ENCODE measurements around the gene NAA80. TPM values are rescaled to one million over a fixed set of nuclear protein-coding genes. Genes with fewer than 3 reads are reported as not detected.

NAA80 gene
- total RNA-seq, 1 donor from 2014 or later, result 6.3 TPM

DNA sequence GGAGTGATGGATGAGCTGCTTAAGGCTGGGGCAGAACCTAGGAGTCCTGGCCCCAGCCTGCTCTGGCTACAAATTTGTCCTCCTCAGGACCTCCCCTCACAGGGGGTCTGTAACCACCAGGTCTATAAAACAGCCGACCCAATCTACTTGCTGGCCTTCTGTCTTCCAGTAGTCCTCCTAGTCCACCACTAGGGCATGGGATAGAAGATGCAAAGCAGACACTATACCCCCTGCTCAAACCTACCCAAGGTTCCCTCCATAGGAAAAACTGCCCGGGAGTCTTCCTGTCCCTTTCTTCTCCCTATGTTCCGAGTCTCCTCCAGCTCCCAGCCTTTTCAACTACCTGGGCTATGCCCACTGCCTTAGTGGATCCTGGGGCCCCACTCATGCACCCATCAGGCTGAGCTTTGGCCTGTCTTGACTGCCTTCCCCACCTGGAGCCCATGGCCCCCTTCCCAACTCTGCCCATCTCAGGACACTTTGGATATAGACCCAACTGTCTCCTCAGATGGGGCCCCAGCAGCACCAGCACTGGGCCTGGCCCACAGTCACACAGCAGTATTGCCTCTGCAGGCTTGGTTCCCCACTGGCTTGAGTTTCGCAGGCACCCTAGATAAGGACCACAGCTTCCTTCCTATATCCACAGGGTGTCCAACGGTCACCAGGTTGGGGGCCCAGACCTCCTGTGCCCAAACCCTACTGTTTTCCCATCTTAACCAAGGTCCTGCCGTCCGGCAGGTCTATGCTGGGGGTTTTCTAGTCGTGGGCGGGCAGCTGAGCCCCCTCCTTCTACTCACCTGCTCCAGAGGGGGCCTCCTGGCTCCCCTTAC, 1.1 kb downstream of the NAA80 start:
- FAIRE-seq, result no peak
- no peaks in the 10 kb centered on the region for H3K36me3 ChIP-seq (ENCODE audit: insufficient read depth, low read length)
- H2AFZ ChIP-seq (ENCODE audit: low read depth, low read length), result no peak overlapping the region
- H3K4me1 Mint-ChIP-seq (ENCODE audit: low read depth, unreplicated experiment), result peaks cover 6% of the 10 kb centered on the region
- H3K4me3 ChIP-seq (ENCODE audit: insufficient read depth, low read depth, low read length), result peak overlapping the region; percentile 81
- no peaks in the 10 kb centered on the region for H3K9me3 Mint-ChIP-seq (ENCODE audit: unreplicated experiment)
- no peaks in the 10 kb centered on the region for H3K27me3 Mint-ChIP-seq (ENCODE audit: low read depth, unreplicated experiment)
- no peak for DNase-seq (ENCODE audit: low read depth)
- H3K27me3 ChIP-seq (ENCODE audit: insufficient read depth, low read length), result no peaks in the 10 kb centered on the region
- TF ChIP-seq, protein P1, sequence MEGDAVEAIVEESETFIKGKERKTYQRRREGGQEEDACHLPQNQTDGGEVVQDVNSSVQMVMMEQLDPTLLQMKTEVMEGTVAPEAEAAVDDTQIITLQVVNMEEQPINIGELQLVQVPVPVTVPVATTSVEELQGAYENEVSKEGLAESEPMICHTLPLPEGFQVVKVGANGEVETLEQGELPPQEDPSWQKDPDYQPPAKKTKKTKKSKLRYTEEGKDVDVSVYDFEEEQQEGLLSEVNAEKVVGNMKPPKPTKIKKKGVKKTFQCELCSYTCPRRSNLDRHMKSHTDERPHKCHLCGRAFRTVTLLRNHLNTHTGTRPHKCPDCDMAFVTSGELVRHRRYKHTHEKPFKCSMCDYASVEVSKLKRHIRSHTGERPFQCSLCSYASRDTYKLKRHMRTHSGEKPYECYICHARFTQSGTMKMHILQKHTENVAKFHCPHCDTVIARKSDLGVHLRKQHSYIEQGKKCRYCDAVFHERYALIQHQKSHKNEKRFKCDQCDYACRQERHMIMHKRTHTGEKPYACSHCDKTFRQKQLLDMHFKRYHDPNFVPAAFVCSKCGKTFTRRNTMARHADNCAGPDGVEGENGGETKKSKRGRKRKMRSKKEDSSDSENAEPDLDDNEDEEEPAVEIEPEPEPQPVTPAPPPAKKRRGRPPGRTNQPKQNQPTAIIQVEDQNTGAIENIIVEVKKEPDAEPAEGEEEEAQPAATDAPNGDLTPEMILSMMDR (IDR thresholded peaks at IDR 0.05; ENCODE audit: insufficient read depth, low read depth, low read length), result peak; percentile 13
- no peak for TF ChIP-seq EZH2 (IDR thresholded peaks at IDR 0.05; ENCODE audit: insufficient read depth, low read length)
- no peaks in the 10 kb centered on the region for H3K9me3 ChIP-seq (ENCODE audit: insufficient read depth, low read depth, low read length)
- H3K27ac ChIP-seq (ENCODE audit: low read depth, low read length), result no peak overlapping the region
- peaks cover 7% of the 10 kb centered on the region for H3K79me2 ChIP-seq (ENCODE audit: insufficient read depth, low read length)
- no peaks in the 10 kb centered on the region for H3K36me3 Mint-ChIP-seq (ENCODE audit: low read depth, unreplicated experiment)
- no peak overlapping the region for H3K27ac Mint-ChIP-seq (ENCODE audit: unreplicated experiment)
- H4K20me1 ChIP-seq (ENCODE audit: insufficient read depth, low read length), result no peaks in the 10 kb centered on the region
- peak overlapping the region; percentile 85 for H3K9ac ChIP-seq (ENCODE audit: low read length)
- peaks cover 17% of the 10 kb centered on the region for H3K4me1 ChIP-seq (ENCODE audit: insufficient read depth, low read length)
- H3K4me2 ChIP-seq (ENCODE audit: low read length), result peak overlapping the region; percentile 92
- peak overlapping the region; percentile 96 for H3K4me3 Mint-ChIP-seq (ENCODE audit: unreplicated experiment)

DNA sequence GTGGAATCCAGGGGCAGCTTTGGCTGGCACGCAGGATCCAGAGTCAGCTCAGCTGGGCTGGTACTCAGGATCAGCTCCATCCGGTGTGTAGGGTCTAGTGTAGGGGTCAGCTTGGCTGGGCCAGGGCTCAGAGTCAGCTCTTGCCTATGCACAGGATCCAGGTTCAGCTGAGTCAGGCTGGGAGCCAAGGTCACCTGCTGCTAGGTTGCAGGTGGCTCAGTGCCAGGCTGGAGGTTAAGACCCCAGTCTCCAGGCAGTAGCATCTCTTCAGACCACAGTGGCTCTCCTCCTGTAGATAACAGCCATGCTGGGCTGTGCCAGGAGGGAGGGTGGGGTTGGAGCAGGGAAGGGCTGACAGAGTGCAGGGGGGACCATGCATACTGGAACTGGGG, 1.8 kb downstream of the NAA80 start:
- TF ChIP-seq, protein P1 (IDR thresholded peaks at IDR 0.05; ENCODE audit: insufficient read depth, low read depth, low read length), result no peak
- no peak for TF ChIP-seq EZH2 (IDR thresholded peaks at IDR 0.05; ENCODE audit: insufficient read depth, low read length)
- no peak overlapping the region for H3K4me3 ChIP-seq (ENCODE audit: insufficient read depth, low read depth, low read length)
- Mint-ChIP-seq H3K27me3 (ENCODE audit: low read depth, unreplicated experiment) (no peaks in the 10 kb centered on the region), H3K4me3 (ENCODE audit: unreplicated experiment) (no peak overlapping the region), H3K4me1 (ENCODE audit: low read depth, unreplicated experiment) (peaks cover 11% of the 10 kb centered on the region), H3K9me3 (ENCODE audit: unreplicated experiment) (no peaks in the 10 kb centered on the region), H3K36me3 (ENCODE audit: low read depth, unreplicated experiment) (no peaks in the 10 kb centered on the region), H3K27ac (ENCODE audit: unreplicated experiment) (no peak overlapping the region)
- H3K27ac ChIP-seq (ENCODE audit: low read depth, low read length), result no peak overlapping the region
- H3K27me3 ChIP-seq (ENCODE audit: insufficient read depth, low read length), result no peaks in the 10 kb centered on the region
- no peak overlapping the region for H2AFZ ChIP-seq (ENCODE audit: low read depth, low read length)
- H3K79me2 ChIP-seq (ENCODE audit: insufficient read depth, low read length), result peaks cover 7% of the 10 kb centered on the region
- H3K36me3 ChIP-seq (ENCODE audit: insufficient read depth, low read length), result no peaks in the 10 kb centered on the region
- FAIRE-seq (no peak), DNase-seq (ENCODE audit: low read depth) (no peak)
- H3K9ac ChIP-seq (ENCODE audit: low read length), result no peak overlapping the region
- no peak overlapping the region for H3K4me2 ChIP-seq (ENCODE audit: low read length)
- H3K9me3 ChIP-seq (ENCODE audit: insufficient read depth, low read depth, low read length), result no peaks in the 10 kb centered on the region
- no peaks in the 10 kb centered on the region for H4K20me1 ChIP-seq (ENCODE audit: insufficient read depth, low read length)
- peaks cover 22% of the 10 kb centered on the region for H3K4me1 ChIP-seq (ENCODE audit: insufficient read depth, low read length)

Measured in astrocyte (in vitro differentiated cells and primary cell).